ENCODE data around the gene ZNF644.
"Not testable (repeated sequence)": the region's sequence is repeated elsewhere in the genome, so short reads cannot be mapped to it uniquely, and the experiment has no call there.

The ZNF644 gene

GRCh38 chr1:91059157-91059556 is 37.3 kb upstream of the ZNF644 start:
- Histone ChIP-seq H3K4me1 (ENCODE audit: control insufficient read depth, low read depth, low read length) (no peaks in the 10 kb centered on the region), H3K4me3 (ENCODE audit: low read length) (no peak overlapping the region), H4K8ac (ENCODE audit: low read depth, low read length) (no peak overlapping the region), H2BK15ac (replicated peaks; ENCODE audit: low read depth) (no peak overlapping the region), H2BK5ac (ENCODE audit: low read length) (no peak overlapping the region), H3K79me2 (ENCODE audit: control insufficient read depth, insufficient read depth, low read length) (no peaks in the 10 kb centered on the region), H2AK5ac (ENCODE audit: low read length) (no peak overlapping the region), H2BK120ac (ENCODE audit: low read depth, low read length) (no peak overlapping the region), H3K56ac (ENCODE audit: low read length) (no peak overlapping the region), H3K36me3 (ENCODE audit: control insufficient read depth, insufficient read depth, low read length) (no peaks in the 10 kb centered on the region), H3K18ac (ENCODE audit: low read length) (no peak overlapping the region), H3K4ac (ENCODE audit: low read depth, low read length) (no peak overlapping the region), H3K27ac (ENCODE audit: low read depth, low read length) (no peak overlapping the region), H3K27me3 (ENCODE audit: insufficient read depth, low read length, poor library complexity) (no peaks in the 10 kb centered on the region), H3K79me1 (ENCODE audit: low read length) (no peaks in the 10 kb centered on the region), H3K4me2 (ENCODE audit: low read length) (no peak overlapping the region), H3K23ac (ENCODE audit: low read length) (no peak overlapping the region), H3K9ac (ENCODE audit: low read length) (no peak overlapping the region), H4K5ac (ENCODE audit: low read length) (no peak overlapping the region)
- no peak for DNase-seq
- WGBS (ENCODE audit: extremely low coverage, insufficient coverage, low lambda C conversion rate) = 100% methylated on average over 1 of the region's 2 CpGs

GRCh38 chr1:91057784-91058183 is 35.9 kb upstream of the ZNF644 start:
- no CpG with 5 or more reads among the region's 2 CpGs for WGBS (ENCODE audit: extremely low coverage, insufficient coverage, low lambda C conversion rate)
- Histone ChIP-seq H2BK120ac (ENCODE audit: low read depth, low read length) (no peak overlapping the region), H3K79me2 (ENCODE audit: control insufficient read depth, insufficient read depth, low read length) (no peaks in the 10 kb centered on the region), H3K36me3 (ENCODE audit: control insufficient read depth, insufficient read depth, low read length) (no peaks in the 10 kb centered on the region), H2AK5ac (ENCODE audit: low read length) (no peak overlapping the region), H3K4me1 (ENCODE audit: control insufficient read depth, low read depth, low read length) (no peaks in the 10 kb centered on the region), H3K56ac (ENCODE audit: low read length) (no peak overlapping the region), H3K4me3 (ENCODE audit: low read length) (no peak overlapping the region), H3K9ac (ENCODE audit: low read length) (no peak overlapping the region), H3K23ac (ENCODE audit: low read length) (no peak overlapping the region), H3K27me3 (ENCODE audit: insufficient read depth, low read length, poor library complexity) (no peaks in the 10 kb centered on the region), H3K4me2 (ENCODE audit: low read length) (no peak overlapping the region), H3K27ac (ENCODE audit: low read depth, low read length) (no peak overlapping the region), H3K4ac (ENCODE audit: low read depth, low read length) (no peak overlapping the region), H4K5ac (ENCODE audit: low read length) (no peak overlapping the region), H4K8ac (ENCODE audit: low read depth, low read length) (no peak overlapping the region), H2BK15ac (replicated peaks; ENCODE audit: low read depth) (no peak overlapping the region), H3K79me1 (ENCODE audit: low read length) (no peaks in the 10 kb centered on the region), H2BK5ac (ENCODE audit: low read length) (no peak overlapping the region), H3K18ac (ENCODE audit: low read length) (no peak overlapping the region)
- DNase-seq = no peak

- no peak overlapping the region for H3K4me2 ChIP-seq (ENCODE audit: low read length)
- no peaks in the 10 kb centered on the region for H3K79me1 ChIP-seq (ENCODE audit: low read length)
- H2BK5ac ChIP-seq (ENCODE audit: low read length) = no peak overlapping the region
- no peaks in the 10 kb centered on the region for H3K4me1 ChIP-seq (ENCODE audit: control insufficient read depth, low read depth, low read length)
- H3K9ac ChIP-seq (ENCODE audit: low read length) = no peak overlapping the region
- H3K56ac ChIP-seq (ENCODE audit: low read length) = no peak overlapping the region
- no peak overlapping the region for H3K27ac ChIP-seq (ENCODE audit: low read depth, low read length)
- H2BK15ac ChIP-seq (replicated peaks; ENCODE audit: low read depth) = no peak overlapping the region
- no peak overlapping the region for H2BK120ac ChIP-seq (ENCODE audit: low read depth, low read length)
- no peaks in the 10 kb centered on the region for H3K27me3 ChIP-seq (ENCODE audit: insufficient read depth, low read length, poor library complexity)
- H3K23ac ChIP-seq (ENCODE audit: low read length) = no peak overlapping the region
- no peak for DNase-seq
- no peak overlapping the region for H4K8ac ChIP-seq (ENCODE audit: low read depth, low read length)
- H3K4ac ChIP-seq (ENCODE audit: low read depth, low read length) = no peak overlapping the region
- no peak overlapping the region for H2AK5ac ChIP-seq (ENCODE audit: low read length)
- H3K18ac ChIP-seq (ENCODE audit: low read length) = no peak overlapping the region
- no peak overlapping the region for H3K4me3 ChIP-seq (ENCODE audit: low read length)
- H4K5ac ChIP-seq (ENCODE audit: low read length) = no peak overlapping the region
- WGBS (ENCODE audit: extremely low coverage, insufficient coverage, low lambda C conversion rate) = no CpG with 5 or more reads among the region's 2 CpGs
- no peaks in the 10 kb centered on the region for H3K36me3 ChIP-seq (ENCODE audit: control insufficient read depth, insufficient read depth, low read length)
- no peaks in the 10 kb centered on the region for H3K79me2 ChIP-seq (ENCODE audit: control insufficient read depth, insufficient read depth, low read length)
These were observed 33.1 kb upstream of the ZNF644 start for GRCh38 chr1:91054780-91055481.

GRCh38 chr1:91053630-91054029 is 31.8 kb upstream of the ZNF644 start:
- no peak overlapping the region for H2BK5ac ChIP-seq (ENCODE audit: low read length)

GRCh38 chr1:91049551-91049950 is 27.7 kb upstream of the ZNF644 start:
- H3K27ac ChIP-seq (ENCODE audit: low read depth, low read length); H4K8ac ChIP-seq (ENCODE audit: low read depth, low read length); H3K4me3 ChIP-seq (ENCODE audit: low read length); H3K9ac ChIP-seq (ENCODE audit: low read length); H3K36me3 ChIP-seq (ENCODE audit: control insufficient read depth, insufficient read depth, low read length); H3K27me3 ChIP-seq (ENCODE audit: insufficient read depth, low read length, poor library complexity); H2BK15ac ChIP-seq (replicated peaks; ENCODE audit: low read depth); H3K4ac ChIP-seq (ENCODE audit: low read depth, low read length); H2BK120ac ChIP-seq (ENCODE audit: low read depth, low read length); H3K56ac ChIP-seq (ENCODE audit: low read length); H2AK5ac ChIP-seq (ENCODE audit: low read length); H3K79me2 ChIP-seq (ENCODE audit: control insufficient read depth, insufficient read depth, low read length); H3K79me1 ChIP-seq (ENCODE audit: low read length); H2BK5ac ChIP-seq (ENCODE audit: low read length); H3K4me1 ChIP-seq (ENCODE audit: control insufficient read depth, low read depth, low read length); H4K5ac ChIP-seq (ENCODE audit: low read length); H3K18ac ChIP-seq (ENCODE audit: low read length); DNase-seq; H3K4me2 ChIP-seq (ENCODE audit: low read length); H3K23ac ChIP-seq (ENCODE audit: low read length): not testable (repeated sequence)
- no CpG with 5 or more reads among the region's 2 CpGs for WGBS (ENCODE audit: extremely low coverage, insufficient coverage, low lambda C conversion rate)

More at GRCh38 chr1:91053630-91054029, 31.8 kb upstream of the ZNF644 start:
- H4K8ac ChIP-seq (ENCODE audit: low read depth, low read length) = no peak overlapping the region
- H3K4me1 ChIP-seq (ENCODE audit: control insufficient read depth, low read depth, low read length) = no peaks in the 10 kb centered on the region
- no peaks in the 10 kb centered on the region for H3K36me3 ChIP-seq (ENCODE audit: control insufficient read depth, insufficient read depth, low read length)
- no peak overlapping the region for H3K23ac ChIP-seq (ENCODE audit: low read length)
- H3K18ac ChIP-seq (ENCODE audit: low read length) = no peak overlapping the region
- no peak overlapping the region for H3K9ac ChIP-seq (ENCODE audit: low read length)
- no peak overlapping the region for H3K4ac ChIP-seq (ENCODE audit: low read depth, low read length)
- no peak for DNase-seq
- no peak overlapping the region for H2BK15ac ChIP-seq (replicated peaks; ENCODE audit: low read depth)
- no peaks in the 10 kb centered on the region for H3K79me2 ChIP-seq (ENCODE audit: control insufficient read depth, insufficient read depth, low read length)
- H3K27ac ChIP-seq (ENCODE audit: low read depth, low read length) = no peak overlapping the region
- no peak overlapping the region for H3K4me2 ChIP-seq (ENCODE audit: low read length)
- WGBS (ENCODE audit: extremely low coverage, insufficient coverage, low lambda C conversion rate) = no CpG with 5 or more reads among the region's 2 CpGs
- no peak overlapping the region for H4K5ac ChIP-seq (ENCODE audit: low read length)
- H3K79me1 ChIP-seq (ENCODE audit: low read length) = no peaks in the 10 kb centered on the region
- no peak overlapping the region for H3K4me3 ChIP-seq (ENCODE audit: low read length)
- H2BK120ac ChIP-seq (ENCODE audit: low read depth, low read length) = no peak overlapping the region
- H3K27me3 ChIP-seq (ENCODE audit: insufficient read depth, low read length, poor library complexity) = no peaks in the 10 kb centered on the region
- no peak overlapping the region for H2AK5ac ChIP-seq (ENCODE audit: low read length)
- H3K56ac ChIP-seq (ENCODE audit: low read length) = no peak overlapping the region

- Histone ChIP-seq H2BK15ac (replicated peaks; ENCODE audit: low read depth) (no peak overlapping the region), H3K27me3 (ENCODE audit: insufficient read depth, low read length, poor library complexity) (no peaks in the 10 kb centered on the region), H3K9ac (ENCODE audit: low read length) (no peak overlapping the region), H3K36me3 (ENCODE audit: control insufficient read depth, insufficient read depth, low read length) (no peaks in the 10 kb centered on the region), H2BK120ac (ENCODE audit: low read depth, low read length) (no peak overlapping the region), H3K4me3 (ENCODE audit: low read length) (no peak overlapping the region), H4K5ac (ENCODE audit: low read length) (no peak overlapping the region), H4K8ac (ENCODE audit: low read depth, low read length) (no peak overlapping the region), H3K4me1 (ENCODE audit: control insufficient read depth, low read depth, low read length) (no peaks in the 10 kb centered on the region), H3K79me1 (ENCODE audit: low read length) (no peaks in the 10 kb centered on the region), H3K4me2 (ENCODE audit: low read length) (no peak overlapping the region), H2AK5ac (ENCODE audit: low read length) (no peak overlapping the region), H3K27ac (ENCODE audit: low read depth, low read length) (no peak overlapping the region), H3K79me2 (ENCODE audit: control insufficient read depth, insufficient read depth, low read length) (no peaks in the 10 kb centered on the region), H3K4ac (ENCODE audit: low read depth, low read length) (no peak overlapping the region), H2BK5ac (ENCODE audit: low read length) (no peak overlapping the region), H3K18ac (ENCODE audit: low read length) (no peak overlapping the region), H3K56ac (ENCODE audit: low read length) (no peak overlapping the region), H3K23ac (ENCODE audit: low read length) (no peak overlapping the region)
- WGBS (ENCODE audit: extremely low coverage, insufficient coverage, low lambda C conversion rate) = no CpG with 5 or more reads among the region's 2 CpGs
- DNase-seq = no peak
These were observed 24.9 kb upstream of the ZNF644 start for GRCh38 chr1:91046766-91047165.

Measured in mesendoderm (in vitro differentiated cells).